Measurements from ENCODE around the gene IFITM10.

DNA sequence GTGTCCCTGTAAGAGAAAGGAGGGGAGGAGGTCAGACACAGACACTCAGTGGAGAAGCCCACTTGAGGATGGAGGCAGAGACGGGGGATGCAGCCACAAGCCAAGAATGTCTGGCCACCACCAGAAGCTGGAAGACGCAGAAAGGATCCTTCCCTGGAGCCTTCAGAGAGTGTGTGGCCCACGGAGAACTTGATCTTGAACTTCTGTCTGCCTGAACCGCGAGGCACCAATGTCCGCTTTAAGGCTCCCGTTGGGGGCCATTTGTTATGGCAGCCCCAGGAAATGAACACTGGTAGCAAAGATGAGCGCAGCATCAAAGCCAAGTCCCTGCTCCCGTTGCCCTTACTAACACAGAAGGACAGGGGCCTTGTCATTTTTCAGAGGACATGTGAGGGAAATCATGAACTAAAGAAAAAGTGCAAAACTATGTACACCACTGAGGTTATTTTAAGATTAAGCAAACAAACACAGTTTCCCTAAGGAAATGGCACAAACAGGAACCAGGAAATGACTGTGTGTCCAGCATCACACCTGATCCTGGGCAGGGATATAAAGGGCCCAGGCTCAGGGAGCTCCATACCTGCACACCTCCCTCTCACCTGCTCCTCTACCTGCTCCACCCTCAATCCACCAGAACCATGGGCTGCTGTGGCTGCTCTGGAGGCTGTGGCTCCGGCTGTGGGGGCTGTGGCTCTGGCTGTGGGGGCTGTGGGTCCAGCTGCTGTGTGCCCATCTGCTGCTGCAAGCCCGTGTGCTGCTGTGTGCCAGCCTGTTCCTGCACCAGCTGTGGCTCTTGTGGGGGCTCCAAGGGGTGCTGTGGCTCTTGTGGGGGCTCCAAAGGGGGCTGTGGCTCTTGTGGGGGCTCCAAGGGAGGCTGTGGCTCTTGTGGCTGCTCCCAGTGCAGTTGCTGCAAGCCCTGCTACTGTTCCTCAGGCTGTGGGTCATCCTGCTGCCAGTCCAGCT lies 53.5 kb downstream of the IFITM10 start, which contains the start of gene KRTAP5-6:
- no peak for TF ChIP-seq EZH2phosphoT487 (IDR thresholded peaks at IDR 0.05; ENCODE audit: low read depth)
- TF ChIP-seq, protein P1, sequence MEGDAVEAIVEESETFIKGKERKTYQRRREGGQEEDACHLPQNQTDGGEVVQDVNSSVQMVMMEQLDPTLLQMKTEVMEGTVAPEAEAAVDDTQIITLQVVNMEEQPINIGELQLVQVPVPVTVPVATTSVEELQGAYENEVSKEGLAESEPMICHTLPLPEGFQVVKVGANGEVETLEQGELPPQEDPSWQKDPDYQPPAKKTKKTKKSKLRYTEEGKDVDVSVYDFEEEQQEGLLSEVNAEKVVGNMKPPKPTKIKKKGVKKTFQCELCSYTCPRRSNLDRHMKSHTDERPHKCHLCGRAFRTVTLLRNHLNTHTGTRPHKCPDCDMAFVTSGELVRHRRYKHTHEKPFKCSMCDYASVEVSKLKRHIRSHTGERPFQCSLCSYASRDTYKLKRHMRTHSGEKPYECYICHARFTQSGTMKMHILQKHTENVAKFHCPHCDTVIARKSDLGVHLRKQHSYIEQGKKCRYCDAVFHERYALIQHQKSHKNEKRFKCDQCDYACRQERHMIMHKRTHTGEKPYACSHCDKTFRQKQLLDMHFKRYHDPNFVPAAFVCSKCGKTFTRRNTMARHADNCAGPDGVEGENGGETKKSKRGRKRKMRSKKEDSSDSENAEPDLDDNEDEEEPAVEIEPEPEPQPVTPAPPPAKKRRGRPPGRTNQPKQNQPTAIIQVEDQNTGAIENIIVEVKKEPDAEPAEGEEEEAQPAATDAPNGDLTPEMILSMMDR (IDR thresholded peaks at IDR 0.05; ENCODE audit: low read depth, low read length) = no peak

Data from OCI-LY3 (cell line).